ENCODE results near the gene UNKL.

UNKL gene

GRCh38 chr16:1333149-1333812 is 81.2 kb downstream of the UNKL start, which contains the start of gene BAIAP3:
Gene BAIAP3, plus strand, starts transcription at chr16:1333645. Its CDS starts 4,905 bp downstream, at chr16:1338550.
- TF ChIP-seq EP300 (IDR thresholded peaks at IDR 0.05; ENCODE audit: borderline replicate concordance) (no peak), TAF1 (IDR thresholded peaks at IDR 0.05; ENCODE audit: low read depth) (peak; percentile 25; the same call in 1 of the 2 replicates), FOXM1 (IDR thresholded peaks at IDR 0.05; ENCODE audit: borderline replicate concordance, low read depth) (no peak), REST (IDR thresholded peaks at IDR 0.05; ENCODE audit: low read depth) (no peak), TEAD4 (IDR thresholded peaks at IDR 0.05) (no peak), EGR1 (IDR thresholded peaks at IDR 0.05) (no peak), ZBTB7A (IDR thresholded peaks at IDR 0.05; ENCODE audit: low read depth) (peak; percentile 81)
- TF ChIP-seq, protein P1, sequence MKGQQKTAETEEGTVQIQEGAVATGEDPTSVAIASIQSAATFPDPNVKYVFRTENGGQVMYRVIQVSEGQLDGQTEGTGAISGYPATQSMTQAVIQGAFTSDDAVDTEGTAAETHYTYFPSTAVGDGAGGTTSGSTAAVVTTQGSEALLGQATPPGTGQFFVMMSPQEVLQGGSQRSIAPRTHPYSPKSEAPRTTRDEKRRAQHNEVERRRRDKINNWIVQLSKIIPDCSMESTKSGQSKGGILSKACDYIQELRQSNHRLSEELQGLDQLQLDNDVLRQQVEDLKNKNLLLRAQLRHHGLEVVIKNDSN (IDR thresholded peaks at IDR 0.05), result no peak
- TF ChIP-seq, protein P2, sequence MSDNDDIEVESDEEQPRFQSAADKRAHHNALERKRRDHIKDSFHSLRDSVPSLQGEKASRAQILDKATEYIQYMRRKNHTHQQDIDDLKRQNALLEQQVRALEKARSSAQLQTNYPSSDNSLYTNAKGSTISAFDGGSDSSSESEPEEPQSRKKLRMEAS (IDR thresholded peaks at IDR 0.05), result no peak

DNA sequence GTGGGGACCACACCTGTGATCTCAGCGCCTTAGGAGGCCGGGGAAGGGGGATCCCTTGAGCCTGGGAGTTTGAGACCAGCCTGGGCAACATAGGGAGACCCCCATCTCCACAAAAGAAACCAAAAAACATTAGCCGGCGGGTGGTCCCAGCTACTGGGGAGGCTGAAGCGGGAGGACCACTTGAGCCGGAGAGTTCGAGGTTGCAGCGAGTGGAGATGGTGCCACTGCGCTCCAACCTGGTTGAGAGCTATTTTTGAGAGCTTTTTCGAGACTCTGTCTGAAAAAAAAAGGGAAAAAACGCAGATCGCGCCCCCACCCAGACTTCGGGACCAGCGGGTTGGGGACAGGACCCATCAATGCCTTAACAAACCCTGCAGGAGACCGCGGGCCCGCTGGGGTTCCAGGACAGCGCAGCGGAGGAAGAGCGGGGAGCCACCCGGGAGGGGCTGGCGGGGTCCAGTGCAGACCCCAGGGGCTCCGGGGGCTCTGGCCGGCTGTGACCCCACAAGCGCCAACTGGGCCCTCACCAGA is 81.8 kb downstream of the UNKL start:
- TF ChIP-seq, protein P1 (IDR thresholded peaks at IDR 0.05), result no peak
- TF ChIP-seq FOXM1 (IDR thresholded peaks at IDR 0.05; ENCODE audit: borderline replicate concordance, low read depth), result no peak
- no peak for TF ChIP-seq TCF12 (IDR thresholded peaks at IDR 0.05; ENCODE audit: low read depth)
- no peak for TF ChIP-seq ZBTB7A (IDR thresholded peaks at IDR 0.05; ENCODE audit: low read depth)
- no peak for TF ChIP-seq CEBPB (IDR thresholded peaks at IDR 0.05)
- no peak for TF ChIP-seq REST (IDR thresholded peaks at IDR 0.05; ENCODE audit: low read depth)
- TF ChIP-seq CREB1 (IDR thresholded peaks at IDR 0.05; ENCODE audit: low read depth), result no peak
- no peak for TF ChIP-seq RAD21 (IDR thresholded peaks at IDR 0.05; ENCODE audit: low read depth)
- TF ChIP-seq, protein P2 (IDR thresholded peaks at IDR 0.05), result no peak
- no peak for TF ChIP-seq YY1 (IDR thresholded peaks at IDR 0.05; ENCODE audit: low read depth)
- no peak for TF ChIP-seq TAF1 (IDR thresholded peaks at IDR 0.05; ENCODE audit: low read depth)
- no peak for TF ChIP-seq EP300 (IDR thresholded peaks at IDR 0.05; ENCODE audit: borderline replicate concordance)
- TF ChIP-seq EGR1 (IDR thresholded peaks at IDR 0.05), result no peak
- TF ChIP-seq NFIC (IDR thresholded peaks at IDR 0.05), result no peak
- no peak for TF ChIP-seq TEAD4 (IDR thresholded peaks at IDR 0.05)

DNA sequence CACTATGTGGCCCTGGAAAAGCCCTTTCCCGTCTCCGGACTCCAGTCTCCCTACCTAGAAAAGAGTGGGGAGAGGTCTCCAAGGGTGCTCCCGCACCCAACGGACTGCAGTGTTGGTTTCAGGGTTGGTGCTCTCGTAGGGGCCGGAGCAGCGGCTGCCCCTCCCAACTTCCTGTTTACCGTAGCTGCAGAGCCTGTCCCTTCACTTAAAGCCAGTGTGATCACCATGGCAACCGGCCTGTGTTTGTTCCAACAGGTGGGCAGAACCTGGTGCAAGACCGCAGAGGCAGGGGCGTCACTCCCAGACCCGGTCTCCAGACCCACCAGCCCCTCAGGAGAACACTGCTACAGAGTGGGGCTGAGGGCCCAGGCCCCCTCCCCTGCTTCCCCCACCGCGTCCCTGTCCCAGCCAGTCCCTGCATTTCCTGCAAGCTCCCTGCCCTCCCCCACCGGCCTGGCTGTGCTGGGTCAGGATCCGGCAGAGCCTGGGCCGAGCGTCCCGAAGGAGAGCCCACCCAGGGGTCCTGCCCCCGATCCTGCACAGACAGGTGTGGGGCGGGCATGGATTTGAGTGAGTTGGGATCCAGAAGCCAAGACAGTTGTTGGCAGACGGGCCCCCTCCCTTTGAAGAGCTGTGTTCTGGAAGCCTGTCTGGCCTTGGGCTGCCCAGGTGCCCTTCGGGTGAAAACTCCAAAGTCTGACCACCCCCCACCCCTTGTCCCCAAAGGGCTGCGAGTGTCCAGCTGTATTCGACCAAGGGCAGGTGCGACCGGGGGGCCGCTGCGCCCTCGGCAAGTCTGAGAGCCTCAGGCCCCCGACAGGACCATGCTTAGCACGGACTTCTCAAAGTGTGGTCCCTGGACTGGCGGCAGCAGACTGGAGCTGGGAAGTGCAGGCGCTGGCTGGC is 82.5 kb downstream of the UNKL start:
- TF ChIP-seq ZBTB7A (IDR thresholded peaks at IDR 0.05; ENCODE audit: low read depth) (no peak), NFIC (IDR thresholded peaks at IDR 0.05) (no peak), CEBPB (IDR thresholded peaks at IDR 0.05) (no peak), EGR1 (IDR thresholded peaks at IDR 0.05) (no peak), TAF1 (IDR thresholded peaks at IDR 0.05; ENCODE audit: low read depth) (no peak), EP300 (IDR thresholded peaks at IDR 0.05; ENCODE audit: borderline replicate concordance) (0 out of 2 replicates have a peak, but pooled peaks have one; percentile 9), TEAD4 (IDR thresholded peaks at IDR 0.05) (no peak), RAD21 (IDR thresholded peaks at IDR 0.05; ENCODE audit: low read depth) (no peak), YY1 (IDR thresholded peaks at IDR 0.05; ENCODE audit: low read depth) (no peak)
- TF ChIP-seq, protein P2 (IDR thresholded peaks at IDR 0.05), result 0 out of 2 replicates have a peak, but pooled peaks have one; percentile 31

- TF ChIP-seq TCF12 (IDR thresholded peaks at IDR 0.05; ENCODE audit: low read depth) (no peak), EP300 (IDR thresholded peaks at IDR 0.05; ENCODE audit: borderline replicate concordance) (no peak), YY1 (IDR thresholded peaks at IDR 0.05; ENCODE audit: low read depth) (no peak), TAF1 (IDR thresholded peaks at IDR 0.05; ENCODE audit: low read depth) (no peak), CEBPB (IDR thresholded peaks at IDR 0.05) (no peak), REST (IDR thresholded peaks at IDR 0.05; ENCODE audit: low read depth) (no peak), FOXM1 (IDR thresholded peaks at IDR 0.05; ENCODE audit: borderline replicate concordance, low read depth) (no peak), NFIC (IDR thresholded peaks at IDR 0.05) (no peak), CREB1 (IDR thresholded peaks at IDR 0.05; ENCODE audit: low read depth) (no peak), RAD21 (IDR thresholded peaks at IDR 0.05; ENCODE audit: low read depth) (no peak), EGR1 (IDR thresholded peaks at IDR 0.05) (no peak)
- TF ChIP-seq, protein P2 (IDR thresholded peaks at IDR 0.05), result no peak
Measured at GRCh38 chr16:1330931-1331711, 83.4 kb downstream of the UNKL start.

All from Ishikawa (cell line).